Transverse colon (tissue), 4 donors: Measurements from ENCODE around the gene GNG13.

Experiments
- POLR2AphosphoS5 ChIP-seq, 3 donors: sonication (generic); formaldehyde crosslinking; IDR thresholded peaks; one replicate each; pipeline ENCODE4 v1.6.1; 2016; ENCODE audit warnings: antibody characterized with exemption in 3 of 3
- TF ChIP-seq, protein P1 (sequence below), 5 experiments: fragments of 200-600 bp in 3 of 5; fragments of 450-650 bp in 2 of 5; sonication (generic) in 3 of 5; IDR thresholded peaks; 1 replicate in 2 of 5; 2 replicates in 3 of 5; pipeline ENCODE4 v1.5.1; 2016 to 2017; ENCODE audit warnings: antibody characterized with exemption in 5 of 5, inconsistent platforms in 3 of 5, mild to moderate bottlenecking in 2 of 5, moderate library complexity in 1 of 5

DNA sequence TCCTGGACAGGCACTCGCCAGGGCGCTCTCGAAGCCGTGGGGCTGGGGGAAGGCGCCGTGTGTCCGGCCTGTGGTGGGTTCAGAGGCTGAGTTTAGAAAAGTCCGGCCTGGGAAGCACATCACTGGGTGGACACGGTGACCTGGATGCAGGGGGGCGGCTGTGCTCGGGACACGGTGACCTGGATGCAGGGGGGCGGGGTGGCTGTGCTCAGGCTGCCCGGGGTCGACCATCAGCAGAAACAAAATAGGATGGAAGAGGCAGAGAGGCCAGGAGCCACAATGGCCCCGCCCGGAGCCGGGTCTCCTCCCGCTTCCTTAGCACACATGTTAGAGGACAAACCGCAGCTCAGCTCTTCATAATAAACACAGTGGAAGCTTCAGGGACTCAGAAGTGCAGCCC is 43.2 kb upstream of the GNG13 start:
- TF ChIP-seq, protein P1, sequence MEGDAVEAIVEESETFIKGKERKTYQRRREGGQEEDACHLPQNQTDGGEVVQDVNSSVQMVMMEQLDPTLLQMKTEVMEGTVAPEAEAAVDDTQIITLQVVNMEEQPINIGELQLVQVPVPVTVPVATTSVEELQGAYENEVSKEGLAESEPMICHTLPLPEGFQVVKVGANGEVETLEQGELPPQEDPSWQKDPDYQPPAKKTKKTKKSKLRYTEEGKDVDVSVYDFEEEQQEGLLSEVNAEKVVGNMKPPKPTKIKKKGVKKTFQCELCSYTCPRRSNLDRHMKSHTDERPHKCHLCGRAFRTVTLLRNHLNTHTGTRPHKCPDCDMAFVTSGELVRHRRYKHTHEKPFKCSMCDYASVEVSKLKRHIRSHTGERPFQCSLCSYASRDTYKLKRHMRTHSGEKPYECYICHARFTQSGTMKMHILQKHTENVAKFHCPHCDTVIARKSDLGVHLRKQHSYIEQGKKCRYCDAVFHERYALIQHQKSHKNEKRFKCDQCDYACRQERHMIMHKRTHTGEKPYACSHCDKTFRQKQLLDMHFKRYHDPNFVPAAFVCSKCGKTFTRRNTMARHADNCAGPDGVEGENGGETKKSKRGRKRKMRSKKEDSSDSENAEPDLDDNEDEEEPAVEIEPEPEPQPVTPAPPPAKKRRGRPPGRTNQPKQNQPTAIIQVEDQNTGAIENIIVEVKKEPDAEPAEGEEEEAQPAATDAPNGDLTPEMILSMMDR (IDR thresholded peaks at IDR 0.05), result no peak
- TF ChIP-seq POLR2AphosphoS5 (IDR thresholded peaks at IDR 0.05), result no peak
